IPS DF 4.7 (cell line): ENCODE data around the gene STAT6.

Experiments used
- DNase-seq: peaks from one replicate; pipeline ENCODE4 v3.0.0-alpha.2; 2013; ENCODE audit warnings: low spot score; ENCODE audit errors: extremely low read depth

The STAT6 gene

GRCh38 chr12:57146961-57147944 lies 36.1 kb upstream of the STAT6 start, which contains the start of gene LRP1-AS:
Gene LRP1-AS, minus strand, starts transcription at chr12:57147619.
- DNase-seq = no peak

- DNase-seq = no peak
These were observed 34.9 kb upstream of the STAT6 start for GRCh38 chr12:57146092-57146491.

GRCh38 chr12:57145460-57146059 lies 34.4 kb upstream of the STAT6 start:
- no peak for DNase-seq

GRCh38 chr12:57143454-57143853 lies 32.3 kb upstream of the STAT6 start:
- no peak for DNase-seq

DNA sequence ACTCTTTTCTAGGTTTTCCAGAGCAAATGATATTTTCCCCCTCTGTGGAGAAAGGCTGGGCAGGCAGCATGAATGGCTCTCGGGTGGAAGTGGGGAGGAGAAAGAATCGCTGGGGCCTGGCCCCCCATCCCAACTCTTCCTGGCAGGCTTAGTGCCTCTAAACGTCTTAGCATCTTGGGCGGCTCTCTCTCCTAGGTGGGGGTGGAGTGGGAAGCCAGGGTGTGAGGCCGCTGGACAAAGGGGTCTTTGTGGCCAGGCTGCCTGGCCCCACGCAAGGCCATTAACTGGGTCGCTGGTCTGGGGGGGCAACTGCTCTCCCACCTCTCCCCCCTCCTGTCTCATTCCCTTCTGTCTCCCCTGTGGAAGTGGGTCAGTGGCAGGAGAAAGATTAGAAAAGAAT lies 31.6 kb upstream of the STAT6 start:
- no peak for DNase-seq

DNA sequence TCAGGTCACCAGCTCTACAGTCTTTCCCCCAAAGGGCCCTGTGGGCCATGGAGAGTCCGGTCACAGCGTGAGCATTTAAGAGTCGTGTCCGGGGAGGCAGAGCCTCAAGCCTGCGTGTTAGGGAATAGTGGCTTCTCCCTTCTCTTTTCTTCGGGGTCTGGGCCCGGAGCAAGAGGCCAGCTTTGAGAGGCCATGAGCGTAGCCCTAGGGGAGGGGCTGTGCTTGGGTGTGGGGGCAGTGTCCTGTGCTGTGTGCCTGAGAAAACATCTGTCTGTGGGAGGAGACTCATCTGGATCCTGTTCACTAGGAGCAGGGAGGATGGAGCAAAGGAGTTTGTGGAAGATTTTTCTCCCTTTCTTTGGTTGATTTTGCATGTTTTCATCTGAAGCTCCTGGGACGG lies 31.0 kb upstream of the STAT6 start:
- no peak for DNase-seq

GRCh38 chr12:57141249-57141648 lies 30.1 kb upstream of the STAT6 start:
- no peak for DNase-seq

DNA sequence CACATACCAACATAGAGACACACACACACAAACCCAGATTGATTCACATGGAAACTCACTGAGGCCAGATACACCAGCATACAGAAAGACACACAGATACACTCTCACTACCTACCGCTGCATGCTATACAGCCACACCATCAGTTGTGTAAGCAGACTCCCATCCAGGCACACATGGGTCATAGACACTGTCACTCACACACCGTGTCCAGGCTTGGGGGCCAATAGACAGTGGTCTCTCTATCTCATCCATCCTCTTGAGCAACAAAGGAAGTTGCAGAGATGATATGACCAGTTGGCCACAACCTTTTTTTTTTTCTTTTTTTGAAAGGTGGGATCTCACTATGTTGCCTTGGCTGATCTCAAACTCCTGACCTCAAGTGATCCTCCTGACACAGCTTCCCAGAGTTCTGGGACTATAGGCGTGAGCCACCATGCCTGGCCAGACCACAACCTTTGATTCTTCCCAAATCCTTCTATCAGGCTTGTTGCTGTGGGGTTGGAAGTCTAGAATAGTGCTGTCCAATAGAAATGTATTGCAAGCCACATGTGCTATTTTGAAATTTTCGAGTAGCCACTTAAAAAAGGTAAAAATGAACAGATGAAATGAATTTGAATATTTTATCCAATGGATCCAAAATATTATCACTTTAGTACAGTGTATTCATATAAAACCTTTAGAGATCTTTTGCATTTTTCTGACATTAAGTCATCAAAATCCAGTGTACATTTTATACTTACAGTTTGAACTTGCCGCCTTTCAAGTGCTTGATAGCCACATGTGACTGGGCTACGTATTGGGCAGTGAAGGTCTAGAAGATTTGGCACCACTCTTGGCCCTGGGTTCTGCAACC lies 28.9 kb upstream of the STAT6 start:
- no peak for DNase-seq

GRCh38 chr12:57138526-57139272 lies 27.5 kb upstream of the STAT6 start:
- no peak for DNase-seq

GRCh38 chr12:57135527-57136326 lies 24.6 kb upstream of the STAT6 start:
- no peak for DNase-seq

DNA sequence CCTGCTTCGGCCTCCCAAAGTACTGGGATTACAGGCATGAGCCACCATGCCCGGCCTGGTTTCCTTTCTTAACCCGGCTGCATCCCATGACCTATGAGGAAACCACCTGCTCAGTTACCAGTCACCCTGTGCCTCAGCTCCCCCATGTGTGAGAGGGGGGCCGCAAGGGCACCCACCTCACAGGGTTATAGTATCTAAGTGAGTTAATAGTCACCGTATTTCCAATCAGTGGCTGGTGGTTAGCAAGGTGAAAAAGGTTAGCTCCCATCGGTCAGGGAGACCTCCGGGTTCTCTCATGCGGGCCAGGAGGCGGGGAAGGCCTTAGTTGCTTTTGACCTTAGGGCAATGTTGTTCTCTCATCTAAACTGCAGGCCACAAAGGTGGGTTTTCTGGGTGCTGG lies 23.8 kb upstream of the STAT6 start:
- DNase-seq = no peak

DNA sequence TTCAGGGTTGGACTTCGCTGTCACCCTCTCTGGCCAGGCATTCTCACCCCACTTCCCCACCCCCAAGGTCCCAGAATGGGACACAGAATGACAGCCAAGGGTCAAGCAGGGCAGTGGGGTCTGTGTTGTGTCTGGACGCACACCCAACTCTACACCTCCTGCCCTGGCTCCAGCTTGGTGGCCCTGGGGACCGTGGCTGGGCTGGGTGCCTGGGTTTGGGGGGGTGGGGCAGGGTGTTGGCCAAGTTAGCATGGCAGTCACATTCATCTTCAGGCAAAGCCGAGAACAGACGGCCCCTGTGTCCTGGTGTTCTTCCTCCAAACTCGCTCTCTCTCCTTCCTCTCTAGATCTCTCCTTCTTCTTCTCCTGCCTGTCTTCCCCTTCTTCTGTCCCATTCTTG lies 22.8 kb upstream of the STAT6 start:
- DNase-seq = no peak

GRCh38 chr12:57133013-57133569 lies 21.9 kb upstream of the STAT6 start:
- no peak for DNase-seq

DNA sequence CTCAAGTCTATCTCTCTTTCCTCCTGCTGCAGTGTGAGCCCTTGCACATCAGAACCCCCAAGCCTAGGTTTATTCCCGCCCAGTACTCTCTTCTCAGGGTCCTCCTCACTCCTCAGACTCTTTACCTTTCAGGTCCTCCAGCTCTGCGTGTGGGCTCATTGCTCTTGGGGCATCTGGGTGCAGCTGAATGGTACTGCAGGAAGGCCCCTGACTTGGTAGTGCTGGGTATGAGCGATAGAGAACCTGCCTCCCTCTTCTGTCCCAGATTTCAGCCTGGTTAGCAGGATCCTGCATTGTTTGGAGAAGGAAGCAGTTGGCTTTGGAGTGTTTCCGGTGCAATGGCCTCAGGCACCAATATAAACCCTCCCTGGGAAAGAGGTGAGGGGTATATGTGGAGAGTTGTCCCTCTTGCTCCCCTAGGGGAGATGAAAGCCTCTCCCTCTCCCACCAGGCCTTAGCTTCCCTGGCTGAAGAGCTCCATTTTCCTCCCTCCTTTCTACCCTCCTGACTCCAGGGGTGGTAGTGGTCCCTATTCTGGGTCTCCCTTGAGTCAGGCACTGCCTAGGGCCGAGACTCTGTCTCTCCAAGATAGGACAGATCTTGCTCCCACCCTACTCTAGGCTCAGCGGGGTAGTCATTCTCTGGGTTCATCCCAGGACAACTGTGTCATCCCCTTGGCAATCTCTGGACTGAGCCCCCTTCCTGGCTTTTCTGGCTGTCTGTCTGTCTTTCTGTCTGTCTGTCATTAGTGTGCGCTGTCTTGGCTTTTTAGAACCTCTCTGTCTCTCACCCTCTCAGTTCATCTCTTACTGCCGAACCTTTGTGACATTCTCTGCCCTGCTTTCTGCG lies 21.0 kb upstream of the STAT6 start:
- DNase-seq = no peak

DNA sequence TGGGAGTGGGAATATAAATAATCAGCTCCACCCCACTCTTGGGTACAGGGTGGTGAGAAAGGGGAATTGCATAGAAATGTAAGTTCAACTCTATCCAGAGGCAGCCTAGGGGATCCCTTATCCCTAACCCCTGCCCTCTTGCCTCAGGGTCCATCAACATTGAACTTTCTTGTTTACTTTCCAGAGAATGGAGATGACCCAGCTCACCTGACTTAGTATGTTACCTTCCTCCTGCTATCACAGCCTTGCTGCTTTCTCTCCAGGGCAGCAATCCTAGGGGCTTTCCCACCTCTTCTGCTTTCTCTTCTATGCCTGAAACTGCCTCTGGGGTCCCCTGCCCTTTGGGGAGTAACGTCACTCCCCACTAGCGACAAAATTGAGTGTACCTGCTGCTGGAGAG lies 19.8 kb upstream of the STAT6 start:
- DNase-seq = no peak

DNA sequence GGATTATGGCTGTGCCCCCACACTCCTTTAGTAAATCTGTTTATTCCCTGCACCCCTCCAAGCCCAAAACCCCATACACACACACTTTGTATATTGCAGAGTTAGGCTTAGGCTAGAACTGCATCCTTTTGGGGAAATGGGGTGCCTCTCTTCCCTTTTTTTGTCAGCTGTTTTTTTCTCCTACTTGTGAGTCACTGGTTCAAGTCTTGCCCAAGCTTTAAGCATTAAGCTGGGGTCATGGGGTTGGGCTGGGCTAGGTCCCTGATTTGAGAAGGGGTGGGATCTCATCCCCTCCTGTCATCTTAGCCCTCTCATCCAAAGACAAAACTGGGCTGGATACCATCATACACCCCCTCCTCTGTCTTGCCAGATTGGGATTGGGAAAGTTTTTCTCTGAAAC lies 18.7 kb upstream of the STAT6 start:
- DNase-seq = no peak

GRCh38 chr12:57129321-57129842 lies 18.2 kb upstream of the STAT6 start:
- DNase-seq = no peak

- no peak for DNase-seq
These were observed 17.5 kb upstream of the STAT6 start for GRCh38 chr12:57128519-57129247.
